Measurements from ENCODE around the gene ZNF689. TPM values are rescaled to one million over a fixed set of nuclear protein-coding genes. Genes with fewer than 3 reads are reported as not detected.

ZNF689 gene
- total RNA-seq (1 to 10 TPM; 4.0 to 7.4 (median 5.6) TPM), polyA plus RNA-seq (1 to 10 TPM; 2.7 to 3.1 TPM)
- long read RNA-seq, donor 1, partial matches to known transcripts: 0 of 5 reads
- long read RNA-seq, donor 1, other reads (novel, unspliced or antisense): 2 of 5 reads
- long read RNA-seq, donor 2, partial matches to known transcripts: 0 of 3 reads
- long read RNA-seq, donor 2, other reads (novel, unspliced or antisense): 1 of 3 reads
- long read RNA-seq, donor 3, transcript ZNF689-201 (3 exons, 3,547 nt): major isoform, 9 of 12 reads
- long read RNA-seq, donor 3, partial matches to known transcripts: 0 of 12 reads
- long read RNA-seq, donor 3, other reads (novel, unspliced or antisense): 3 of 12 reads

DNA sequence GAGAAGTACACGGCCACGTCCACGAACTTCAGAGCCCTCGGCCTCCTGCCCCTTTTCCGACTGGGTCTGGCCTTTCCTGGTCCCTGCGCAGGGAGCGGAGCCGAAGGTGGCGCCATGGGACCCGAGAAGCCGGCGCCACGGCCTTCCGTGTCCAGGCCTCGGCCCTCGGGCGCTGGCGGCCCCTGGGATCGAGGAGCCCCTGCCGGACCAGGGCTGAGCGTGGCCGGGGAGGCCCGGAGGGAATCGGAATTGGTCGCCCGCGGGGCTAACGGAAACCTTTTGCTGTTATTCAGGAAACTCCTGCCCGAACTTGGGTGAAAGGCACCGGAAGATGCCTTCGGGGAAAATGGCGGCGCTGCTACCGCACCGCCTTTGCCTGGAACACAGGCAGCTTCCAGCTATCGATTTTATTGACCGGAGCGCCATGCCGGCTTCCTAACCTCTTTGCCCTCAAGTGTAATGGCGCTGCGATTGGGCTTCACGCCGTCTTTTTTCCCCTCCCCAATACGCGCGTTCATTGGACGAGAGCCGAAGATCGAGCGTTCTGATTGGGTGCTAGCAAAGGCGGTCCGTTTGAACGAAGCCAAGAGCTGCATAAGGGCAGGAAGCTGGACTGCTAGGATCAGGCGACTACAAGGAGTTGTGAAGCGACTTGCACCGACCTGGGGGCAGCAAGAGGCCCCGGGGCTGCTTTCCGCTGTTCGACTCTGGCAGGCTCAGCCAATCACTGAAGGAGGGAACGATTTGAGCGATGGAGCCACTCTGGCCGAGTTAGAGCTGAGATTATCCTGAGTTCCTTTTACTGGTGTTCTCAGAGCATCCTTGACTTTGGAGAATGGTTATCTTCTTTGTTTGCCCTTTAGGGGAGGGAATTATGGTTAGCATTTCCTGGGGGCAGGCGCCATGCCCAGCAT is at the start of gene ZNF689:
Gene ZNF689, minus strand, starts transcription at position 464 of the 914 bp plus-strand sequence. Its CDS starts 348 bp downstream, at position 116.
- Histone ChIP-seq H3K9me3 (no peaks in the 10 kb centered on the region), H3K4me1 (peaks cover 0 to 33% (median 15%) of the 10 kb centered on the region in 9 donors), H3K36me3 (peaks cover 0 to 35% (median 15%) of the 10 kb centered on the region in 9 donors), H3K4me3 (peak within 1 kb of the TSS; percentile 51 to 98 (median 93)), H3K27ac (peak within 1 kb of the TSS; percentile 66 to 99 (median 98)), H3K27me3 (no peaks in the 10 kb centered on the region)
- DNase-seq (peak; percentile 91 to 96), ATAC-seq (peak; percentile 96 to 99 (median 99))
- TF ChIP-seq CTCF (IDR thresholded peaks at IDR 0.05): no peak
- 0 to 1% methylated on average over 63 of the region's 63 CpGs for WGBS, 2 donors
- intact Hi-C loops (cut with DNase I): loop anchor here in 4 of 10 donors (10.0 kb wide), 4 partner anchors 75 to 195 kb away; partner anchors contain the start of genes SEPHS2 (in 2 of the 4) and ZNF747 (in 1 of the 4)

- Histone ChIP-seq H3K27ac (peak overlapping the region; percentile 94 to 99 (median 98)), H3K9me3 (no peaks in the 10 kb centered on the region), H3K4me1 (peaks cover 18 to 54% (median 51%) of the 10 kb centered on the region in 9 donors), H3K36me3 (peaks cover 0 to 67% (median 48%) of the 10 kb centered on the region in 9 donors), H3K4me3 (peak overlapping the region; percentile 64 to 91 (median 82)), H3K27me3 (no peaks in the 10 kb centered on the region)
- 0 to 1% methylated on average over 54 to 64 of the region's 64 CpGs for WGBS, 2 donors
- DNase-seq: peak; percentile 80 to 87
- TF ChIP-seq CTCF (IDR thresholded peaks at IDR 0.05): peak in 5 of 9 donors; percentile 16 to 48 (median 34)
- peak; percentile 13 to 52 (median 42) for ATAC-seq
- intact Hi-C loops (cut with DNase I): loop anchor here in 4 of 10 donors (1.0 to 10.0 kb wide), 8 partner anchors 9 to 844 kb away; partner anchors contain the start of genes PRR14 (in 2 of the 4), SRCAP (in 2 of the 4), FBXL19 (in 1 of the 4) and PAGR1 (in 1 of the 4)
These were observed 48.7 kb upstream of the ZNF689 start for GRCh38 chr16:30658731-30659506.

DNA sequence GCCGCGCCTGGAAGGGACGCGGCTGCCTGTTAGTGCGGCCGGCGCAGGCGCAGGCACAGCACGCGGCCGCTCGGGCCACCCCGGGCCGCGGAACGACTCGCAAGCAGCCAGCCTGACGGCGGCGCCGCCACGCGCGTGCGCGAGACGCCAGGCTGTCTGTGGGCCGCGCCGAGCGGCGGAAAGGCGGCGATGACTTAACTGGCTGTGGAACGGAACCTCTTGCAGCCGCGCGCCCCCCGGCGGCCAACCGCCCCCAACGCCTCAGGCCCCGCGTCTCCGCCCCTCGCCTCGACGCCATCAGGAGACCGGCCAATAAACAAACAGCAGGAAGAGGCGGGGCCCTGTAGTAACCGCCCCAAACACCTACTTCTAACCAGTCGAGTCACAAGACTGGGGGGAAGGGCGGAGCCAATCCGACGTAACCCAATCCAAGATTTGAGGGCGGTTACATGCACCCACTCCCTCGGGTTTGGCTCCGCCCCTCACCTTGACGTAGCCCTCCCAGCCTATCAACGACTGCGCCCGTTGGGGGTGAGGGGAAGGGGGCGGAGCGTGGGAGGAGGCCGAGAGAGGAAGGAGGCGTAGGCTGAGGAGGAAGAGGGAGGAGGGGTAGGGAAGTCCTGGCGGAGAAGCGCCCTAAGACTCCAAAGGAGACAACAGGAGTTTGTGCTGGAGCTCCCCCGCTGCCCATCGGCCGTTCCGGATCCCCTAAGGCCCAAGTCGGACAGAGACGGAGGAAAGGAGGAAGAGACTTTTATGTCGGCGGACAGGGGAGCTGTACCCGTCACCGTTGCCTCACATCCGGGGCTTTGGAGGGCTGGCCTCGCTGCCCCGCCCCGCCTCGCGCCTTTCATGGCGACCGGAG is 47.9 kb upstream of the ZNF689 start, which contains the start of gene FBRS:
Gene FBRS, plus strand, starts transcription at position 566 of the 865 bp plus-strand sequence. CDS start 1,088 bp downstream, outside the sequence.
- Histone ChIP-seq H3K36me3 (peaks cover 0 to 67% (median 40%) of the 10 kb centered on the region in 9 donors), H3K27me3 (no peaks in the 10 kb centered on the region), H3K9me3 (no peaks in the 10 kb centered on the region), H3K4me1 (peaks cover 15 to 46% (median 44%) of the 10 kb centered on the region in 9 donors), H3K27ac (peak within 1 kb of the TSS; percentile 94 to 99 (median 98)), H3K4me3 (peak within 1 kb of the TSS; percentile 64 to 91 (median 82))
- peak; percentile 48 to 98 (median 91) for TF ChIP-seq CTCF (IDR thresholded peaks at IDR 0.05)
- peak; percentile 100 for DNase-seq
- peak; percentile 85 to 95 (median 92) for ATAC-seq
- intact Hi-C loops (cut with DNase I): loop anchor here in 4 of 10 donors (1.0 to 10.0 kb wide), 8 partner anchors 8 to 843 kb away; partner anchors contain the start of genes PRR14 (in 2 of the 4), SRCAP (in 2 of the 4), FBXL19 (in 1 of the 4) and PAGR1 (in 1 of the 4)
- 0% methylated on average over 85 to 86 of the region's 86 CpGs for WGBS, 2 donors
